SK-N-SH treated with all-trans-retinoic acid at 6 μM for 48 hours (cell line): Measurements from ENCODE around the gene LILRB3.

Experiments
- ATAC-seq: fragments of 200-7000 bp; cut with Tn5 transposase; 3 replicates; pipeline ENCODE4 v1.9.1; 2020; ENCODE audit warnings: mild to moderate bottlenecking, moderate library complexity
- ARNTL ChIP-seq: fragments of 450-650 bp; formaldehyde crosslinking; IDR thresholded peaks from 2 replicates; pipeline ENCODE4 v1.5.0; 2020; ENCODE audit warnings: low read depth, mild to moderate bottlenecking, moderate library complexity, borderline replicate concordance
- BACH2 ChIP-seq: fragments of 250-450 bp; sonication (Bioruptor Pico); IDR thresholded peaks from 2 replicates; pipeline ENCODE4 v1.9.0; 2021; ENCODE audit warnings: mild to moderate bottlenecking, borderline replicate concordance
- CREB5 ChIP-seq: fragments of 250-450 bp; sonication (Bioruptor Pico); IDR thresholded peaks from 2 replicates; pipeline ENCODE4 v1.5.1; 2020; ENCODE audit warnings: low read depth, mild to moderate bottlenecking, moderate library complexity
- CSDC2 ChIP-seq: fragments of 250-450 bp; sonication (Bioruptor Pico); IDR thresholded peaks from 2 replicates; pipeline ENCODE4 v1.5.0; 2020; ENCODE audit warnings: mild to moderate bottlenecking, moderate library complexity
- CSRNP3 ChIP-seq: fragments of 250-450 bp; sonication (Bioruptor Pico); IDR thresholded peaks from 2 replicates; pipeline ENCODE4 v1.5.1; 2021; ENCODE audit warnings: mild to moderate bottlenecking, moderate library complexity
- ESRRG ChIP-seq: fragments of 250-450 bp; sonication (Bioruptor Pico); IDR thresholded peaks from 2 replicates; pipeline ENCODE4 v1.6.1; 2021; ENCODE audit warnings: mild to moderate bottlenecking
- GLIS3 ChIP-seq: fragments of 250-450 bp; sonication (Bioruptor Pico); IDR thresholded peaks from 2 replicates; pipeline ENCODE4 v1.5.0; 2020; ENCODE audit warnings: mild to moderate bottlenecking, moderate library complexity
- ISL1 ChIP-seq: fragments of 250-450 bp; sonication (Bioruptor Pico); IDR thresholded peaks from 2 replicates; pipeline ENCODE4 v2.1.2; 2022; ENCODE audit warnings: mild to moderate bottlenecking, moderate library complexity
- OSR1 ChIP-seq: fragments of 250-450 bp; sonication (Bioruptor Pico); IDR thresholded peaks from 2 replicates; pipeline ENCODE4 v1.8.0; 2022; ENCODE audit warnings: moderate library complexity, mild to moderate bottlenecking, inconsistent platforms
- PATZ1 ChIP-seq: fragments of 250-450 bp; sonication (Bioruptor Pico); IDR thresholded peaks from 2 replicates; pipeline ENCODE4 v1.8.0; 2020; ENCODE audit warnings: mild to moderate bottlenecking, moderate library complexity, borderline replicate concordance
- PPARA ChIP-seq: fragments of 250-450 bp; sonication (Bioruptor Pico); IDR thresholded peaks from 2 replicates; pipeline ENCODE4 v1.5.0; 2020; ENCODE audit warnings: mild to moderate bottlenecking, borderline replicate concordance
- RARB ChIP-seq: fragments of 250-450 bp; sonication (Bioruptor Pico); IDR thresholded peaks from 2 replicates; pipeline ENCODE4 v1.8.0; 2021; ENCODE audit warnings: mild to moderate bottlenecking, moderate library complexity
- SNAI2 ChIP-seq: fragments of 250-450 bp; sonication (Bioruptor Pico); IDR thresholded peaks from 2 replicates; pipeline ENCODE4 v1.5.0; 2020; ENCODE audit warnings: mild to moderate bottlenecking, moderate library complexity
- TCF4 ChIP-seq: fragments of 250-450 bp; sonication (Bioruptor Pico); IDR thresholded peaks from 2 replicates; pipeline ENCODE4 v1.8.0; 2021; ENCODE audit warnings: mild to moderate bottlenecking, moderate library complexity, borderline replicate concordance
- TOX ChIP-seq: fragments of 250-450 bp; sonication (Bioruptor Pico); IDR thresholded peaks from 2 replicates; pipeline ENCODE4 v1.8.0; 2021; ENCODE audit warnings: mild to moderate bottlenecking, moderate library complexity, borderline replicate concordance
- TSHZ2 ChIP-seq: fragments of 250-450 bp; sonication (Bioruptor Pico); IDR thresholded peaks from 2 replicates; pipeline ENCODE4 v1.5.0; 2020; ENCODE audit warnings: mild to moderate bottlenecking, moderate library complexity
- ZC3H10 ChIP-seq: fragments of 250-450 bp; sonication (Bioruptor Pico); IDR thresholded peaks from 2 replicates; pipeline ENCODE4 v1.5.1; 2021; ENCODE audit warnings: mild to moderate bottlenecking, moderate library complexity
- ZFP3 ChIP-seq: fragments of 250-450 bp; sonication (Bioruptor Pico); IDR thresholded peaks from 2 replicates; pipeline ENCODE4 v1.5.0; 2020; ENCODE audit warnings: mild to moderate bottlenecking, moderate library complexity
- ZFP30 ChIP-seq: fragments of 450-650 bp; formaldehyde crosslinking; IDR thresholded peaks from 2 replicates; pipeline ENCODE4 v1.5.0; 2022; ENCODE audit warnings: mild to moderate bottlenecking, moderate library complexity
- ZNF565 ChIP-seq: fragments of 450-650 bp; formaldehyde crosslinking; conservative IDR thresholded peaks from 2 replicates; pipeline ENCODE4 v1.5.0; 2020; ENCODE audit warnings: low read depth, mild to moderate bottlenecking, moderate library complexity
- ZNF70 ChIP-seq: fragments of 450-650 bp; formaldehyde crosslinking; IDR thresholded peaks from 2 replicates; pipeline ENCODE4 v1.5.0; 2020; ENCODE audit warnings: mild to moderate bottlenecking, moderate library complexity
- ZNF8 ChIP-seq: fragments of 450-650 bp; formaldehyde crosslinking; IDR thresholded peaks from 2 replicates; pipeline ENCODE4 v1.5.0; 2020; ENCODE audit warnings: mild to moderate bottlenecking, moderate library complexity

LILRB3 gene

GRCh38 chr19:54268936-54269335 is 46.1 kb upstream of the LILRB3 start:
- TF ChIP-seq RARB (no peak), ZNF8 (no peak), ARNTL (CRISPR knock-in tag) (no peak), BACH2 (CRISPR knock-in tag) (no peak), ZNF565 (CRISPR knock-in tag) (no peak), PPARA (no peak), ZFP3 (CRISPR knock-in tag) (no peak), SNAI2 (CRISPR knock-in tag) (no peak), CSDC2 (CRISPR knock-in tag) (no peak), TSHZ2 (CRISPR knock-in tag) (no peak), ZNF70 (CRISPR knock-in tag) (no peak), GLIS3 (no peak), ZFP30 (no peak), PATZ1 (CRISPR knock-in tag) (no peak), CSRNP3 (CRISPR knock-in tag) (no peak), TOX (CRISPR knock-in tag) (no peak), CREB5 (no peak), ESRRG (no peak), ZC3H10 (CRISPR knock-in tag) (no peak), ISL1 (CRISPR knock-in tag) (no peak)
- no peak for ATAC-seq

GRCh38 chr19:54266133-54266532 is 43.3 kb upstream of the LILRB3 start:
- no peak for TF ChIP-seq PATZ1 (CRISPR knock-in tag)
- no peak for TF ChIP-seq ZNF8
- no peak for TF ChIP-seq OSR1 (CRISPR knock-in tag)
- no peak for TF ChIP-seq GLIS3
- TF ChIP-seq TCF4: no peak
- TF ChIP-seq SNAI2 (CRISPR knock-in tag): no peak
- TF ChIP-seq RARB: no peak
- TF ChIP-seq CREB5: no peak
- no peak for TF ChIP-seq ARNTL (CRISPR knock-in tag)
- TF ChIP-seq CSDC2 (CRISPR knock-in tag): no peak
- TF ChIP-seq ISL1 (CRISPR knock-in tag): no peak
- TF ChIP-seq ZFP30: no peak
- no peak for TF ChIP-seq ZNF565 (CRISPR knock-in tag)
- no peak for TF ChIP-seq ZFP3 (CRISPR knock-in tag)
- no peak for TF ChIP-seq ESRRG
- TF ChIP-seq ZC3H10 (CRISPR knock-in tag): no peak
- TF ChIP-seq CSRNP3 (CRISPR knock-in tag): no peak

More at GRCh38 chr19:54266133-54266532, 43.3 kb upstream of the LILRB3 start:
- ATAC-seq: peak; percentile 81
